WERI-Rb-1 (cell line): ENCODE measurements around the gene EVX2.

Source experiments
- DNase-seq: peaks from one replicate; pipeline ENCODE4 v3.0.0-alpha.2; 2020
- H3K27ac ChIP-seq: fragments of 250-450 bp; sonication (Bioruptor Pico); 2 replicates; pipeline ENCODE4 v1.5.1; 2020; ENCODE audit warnings: mild to moderate bottlenecking, moderate library complexity
- H3K27me3 ChIP-seq: fragments of 250-450 bp; sonication (Bioruptor Pico); 2 replicates; pipeline ENCODE4 v1.5.1; 2021; ENCODE audit warnings: mild to moderate bottlenecking, low read depth, moderate library complexity; ENCODE audit not compliant: insufficient read depth, severe bottlenecking
- H3K36me3 ChIP-seq: fragments of 250-450 bp; sonication (Bioruptor Pico); 2 replicates; pipeline ENCODE4 v1.5.1; 2020; ENCODE audit warnings: mild to moderate bottlenecking, moderate library complexity
- H3K4me3 ChIP-seq: 2 replicates; pipeline ENCODE4 v1.5.1; 2011; ENCODE audit warnings: low read depth, mild to moderate bottlenecking, control low read depth, low read length
- H3K9me3 ChIP-seq: fragments of 250-450 bp; sonication (Bioruptor Pico); 2 replicates; pipeline ENCODE4 v1.5.1; 2021; ENCODE audit warnings: mild to moderate bottlenecking, moderate library complexity; ENCODE audit not compliant: severe bottlenecking
- CTCF ChIP-seq: IDR thresholded peaks from 2 replicates; pipeline ENCODE4 v1.5.1; 2011; ENCODE audit warnings: low read depth, mild to moderate bottlenecking, control low read depth, inconsistent platforms, low read length

Gene EVX2

DNA sequence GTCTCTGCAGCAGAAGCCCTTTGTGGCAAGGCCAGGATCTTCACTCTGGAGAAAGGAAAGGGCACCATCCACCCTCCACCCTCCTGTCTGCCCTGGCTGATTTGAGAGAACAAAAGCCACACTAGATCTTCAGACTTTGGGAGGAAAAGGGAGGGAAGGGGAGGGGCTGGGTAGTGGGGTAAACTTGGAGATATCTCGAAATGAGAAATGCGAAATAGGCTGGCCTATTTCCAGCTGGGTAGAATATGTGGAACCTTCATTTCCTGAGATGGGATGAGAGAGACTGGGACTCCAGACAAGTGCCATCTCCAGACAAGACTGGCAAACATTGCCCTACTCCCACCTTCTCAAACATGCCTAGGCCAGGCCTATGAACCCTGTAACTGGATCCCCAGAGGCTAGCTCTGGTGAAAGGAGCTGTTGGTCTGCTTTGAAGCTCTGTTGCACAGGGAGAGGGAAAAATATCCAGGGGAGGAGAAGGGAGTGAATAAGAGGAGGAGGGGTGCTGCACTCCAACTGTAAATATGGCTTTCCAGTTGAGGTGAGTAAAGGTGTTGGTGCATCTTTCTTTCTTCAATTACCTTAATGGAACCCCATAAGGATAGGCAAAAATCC lies 17.6 kb upstream of the EVX2 start:
- TF ChIP-seq CTCF: no peak
- peaks cover 100% of the 10 kb centered on the region for H3K27me3 ChIP-seq
- no peak for DNase-seq
- H3K4me3 ChIP-seq: no peak overlapping the region
- no peak overlapping the region for H3K27ac ChIP-seq
- H3K36me3 ChIP-seq: no peaks in the 10 kb centered on the region
- H3K9me3 ChIP-seq: peaks cover 14% of the 10 kb centered on the region

DNA sequence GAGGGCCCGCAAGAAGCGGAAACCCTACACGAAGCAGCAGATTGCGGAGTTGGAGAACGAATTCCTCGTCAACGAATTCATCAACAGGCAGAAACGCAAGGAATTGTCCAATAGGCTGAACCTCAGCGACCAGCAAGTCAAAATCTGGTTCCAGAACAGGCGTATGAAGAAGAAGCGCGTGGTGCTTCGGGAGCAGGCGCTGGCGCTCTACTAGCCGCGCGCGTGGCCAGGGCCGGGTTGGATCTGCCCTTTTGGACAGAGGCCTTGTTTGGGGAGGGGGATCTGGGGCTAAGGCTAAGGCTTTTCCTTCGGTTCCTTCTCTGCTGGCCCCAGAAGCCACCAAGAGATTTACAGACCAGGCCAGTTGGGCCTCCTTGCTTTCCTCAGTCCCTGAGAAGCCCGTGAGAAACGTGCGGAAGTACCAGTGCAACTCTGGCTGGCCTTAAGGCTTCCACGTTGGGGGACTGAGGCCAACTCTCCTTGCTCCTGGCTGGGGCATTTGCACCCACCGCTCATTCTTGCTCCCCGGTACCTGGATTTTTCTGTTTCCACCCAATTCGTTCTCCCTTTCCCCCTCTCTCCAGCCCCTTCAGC lies 16.9 kb upstream of the EVX2 start:
- peaks cover 100% of the 10 kb centered on the region for H3K27me3 ChIP-seq

GRCh38 chr2:176099728-176100546 lies 16.2 kb upstream of the EVX2 start, which contains the start of gene HOXD12:
Gene HOXD12, plus strand, starts transcription at chr2:176099795. Its CDS starts 7 bp downstream, at chr2:176099802.
- no peaks in the 10 kb centered on the region for H3K36me3 ChIP-seq
- H3K9me3 ChIP-seq: peaks cover 11% of the 10 kb centered on the region
- peaks cover 100% of the 10 kb centered on the region for H3K27me3 ChIP-seq
- H3K4me3 ChIP-seq: no peak within 1 kb of the TSS
- no peak for DNase-seq
- H3K27ac ChIP-seq: no peak within 1 kb of the TSS
- no peak for TF ChIP-seq CTCF

More for the DNA sequence above, 16.9 kb upstream of the EVX2 start:
- DNase-seq: no peak
- Histone ChIP-seq H3K9me3 (peaks cover 14% of the 10 kb centered on the region), H3K36me3 (no peaks in the 10 kb centered on the region), H3K4me3 (no peak overlapping the region), H3K27ac (no peak overlapping the region)
- TF ChIP-seq CTCF: no peak

GRCh38 chr2:176099159-176099727 lies 15.5 kb upstream of the EVX2 start:
- TF ChIP-seq CTCF: no peak
- no peak for DNase-seq
- no peak overlapping the region for H3K27ac ChIP-seq
- H3K36me3 ChIP-seq: no peaks in the 10 kb centered on the region
- H3K4me3 ChIP-seq: no peak overlapping the region
- peaks cover 100% of the 10 kb centered on the region for H3K27me3 ChIP-seq
- H3K9me3 ChIP-seq: peaks cover 11% of the 10 kb centered on the region

DNA sequence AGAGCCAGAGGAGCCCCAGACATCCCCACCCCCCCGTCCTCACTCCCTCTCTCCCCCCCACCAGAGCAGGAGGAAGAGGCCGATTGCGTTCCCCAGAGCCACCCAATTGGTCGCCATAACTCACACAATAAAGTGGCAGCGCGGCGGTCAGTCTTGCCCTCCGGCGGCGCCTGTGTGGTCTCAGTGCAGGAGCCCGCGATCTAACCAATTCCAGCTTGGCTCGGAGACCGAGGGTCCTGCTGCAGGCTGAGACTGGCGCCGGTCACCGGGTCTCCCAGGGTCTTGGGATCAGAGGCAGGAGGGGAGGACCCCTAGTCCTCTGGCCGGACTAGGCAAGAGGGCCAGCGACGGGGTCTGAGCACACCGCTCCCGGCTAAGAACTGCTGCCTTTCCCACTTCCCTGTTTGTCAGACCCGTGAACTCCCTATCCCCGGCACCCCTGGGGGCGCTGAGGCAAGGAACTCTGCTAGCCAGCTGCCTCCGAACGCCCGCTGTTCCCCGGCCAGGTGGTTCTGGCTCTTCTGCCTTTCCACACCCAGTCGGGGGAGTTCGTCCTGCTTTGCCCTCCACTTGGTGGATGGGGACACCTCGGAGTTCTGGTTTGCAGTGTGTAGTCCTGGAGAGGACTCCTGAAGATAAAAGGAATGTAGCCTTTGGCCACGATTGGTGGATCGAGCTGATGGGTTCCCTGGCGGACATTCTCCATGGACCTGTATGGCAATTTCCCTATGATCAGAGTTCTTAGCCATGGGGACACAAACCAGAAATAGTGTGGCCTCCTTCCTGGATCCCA lies 14.8 kb upstream of the EVX2 start:
- peak overlapping the region; percentile 9; the same call in 1 of the 2 replicates for H3K4me3 ChIP-seq

More for the DNA sequence above, 14.8 kb upstream of the EVX2 start:
- Histone ChIP-seq H3K9me3 (peaks cover 11% of the 10 kb centered on the region), H3K36me3 (no peaks in the 10 kb centered on the region), H3K27me3 (peaks cover 100% of the 10 kb centered on the region), H3K27ac (no peak overlapping the region)
- no peak for DNase-seq
- TF ChIP-seq CTCF: no peak
